ENCODE results near the gene FRMD7. TPM values are rescaled to one million over a fixed set of nuclear protein-coding genes. Genes with fewer than 3 reads are reported as not detected.

FRMD7 gene, protein sequence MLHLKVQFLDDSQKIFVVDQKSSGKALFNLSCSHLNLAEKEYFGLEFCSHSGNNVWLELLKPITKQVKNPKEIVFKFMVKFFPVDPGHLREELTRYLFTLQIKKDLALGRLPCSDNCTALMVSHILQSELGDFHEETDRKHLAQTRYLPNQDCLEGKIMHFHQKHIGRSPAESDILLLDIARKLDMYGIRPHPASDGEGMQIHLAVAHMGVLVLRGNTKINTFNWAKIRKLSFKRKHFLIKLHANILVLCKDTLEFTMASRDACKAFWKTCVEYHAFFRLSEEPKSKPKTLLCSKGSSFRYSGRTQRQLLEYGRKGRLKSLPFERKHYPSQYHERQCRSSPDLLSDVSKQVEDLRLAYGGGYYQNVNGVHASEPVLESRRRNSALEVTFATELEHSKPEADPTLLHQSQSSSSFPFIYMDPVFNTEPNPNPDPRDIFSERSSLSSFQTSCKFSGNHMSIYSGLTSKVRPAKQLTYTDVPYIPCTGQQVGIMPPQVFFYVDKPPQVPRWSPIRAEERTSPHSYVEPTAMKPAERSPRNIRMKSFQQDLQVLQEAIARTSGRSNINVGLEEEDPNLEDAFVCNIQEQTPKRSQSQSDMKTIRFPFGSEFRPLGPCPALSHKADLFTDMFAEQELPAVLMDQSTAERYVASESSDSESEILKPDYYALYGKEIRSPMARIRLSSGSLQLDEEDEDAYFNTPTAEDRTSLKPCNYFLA
- polyA plus RNA-seq (2012; ENCODE audit: insufficient read depth, insufficient read length, low read depth): not detected

DNA sequence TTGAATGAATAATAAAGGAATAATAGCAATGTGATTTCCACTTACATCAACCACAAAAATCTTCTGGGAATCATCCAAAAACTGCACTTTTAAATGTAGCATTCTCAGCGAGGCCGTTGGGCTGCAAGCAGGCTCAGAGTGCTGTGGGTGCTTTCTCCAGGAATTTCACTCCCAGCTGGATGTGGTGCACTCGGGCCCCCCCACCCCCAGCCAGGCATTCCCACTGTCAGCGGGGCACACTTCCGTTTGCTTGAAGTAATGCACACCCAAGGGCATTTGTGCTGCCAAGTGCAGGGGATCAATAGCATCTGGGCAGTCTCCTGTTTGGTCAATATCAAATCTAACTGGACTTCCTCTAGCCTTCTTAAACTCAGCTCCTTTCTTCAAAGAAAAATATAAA is at the start of gene FRMD7:
FRMD7 (minus strand) TSS at position 278 of the 400 bp plus-strand sequence; CDS start at position 102, 176 bp downstream.
- DNase-seq: no peak
- no peaks in the 10 kb centered on the region for H3K4me1 ChIP-seq
- H3K4me3 ChIP-seq (ENCODE audit: low read depth, low read length): no peak within 1 kb of the TSS
- no peaks in the 10 kb centered on the region for H3K36me3 ChIP-seq
- no peaks in the 10 kb centered on the region for H3K9me3 ChIP-seq
- TF ChIP-seq, protein P1, sequence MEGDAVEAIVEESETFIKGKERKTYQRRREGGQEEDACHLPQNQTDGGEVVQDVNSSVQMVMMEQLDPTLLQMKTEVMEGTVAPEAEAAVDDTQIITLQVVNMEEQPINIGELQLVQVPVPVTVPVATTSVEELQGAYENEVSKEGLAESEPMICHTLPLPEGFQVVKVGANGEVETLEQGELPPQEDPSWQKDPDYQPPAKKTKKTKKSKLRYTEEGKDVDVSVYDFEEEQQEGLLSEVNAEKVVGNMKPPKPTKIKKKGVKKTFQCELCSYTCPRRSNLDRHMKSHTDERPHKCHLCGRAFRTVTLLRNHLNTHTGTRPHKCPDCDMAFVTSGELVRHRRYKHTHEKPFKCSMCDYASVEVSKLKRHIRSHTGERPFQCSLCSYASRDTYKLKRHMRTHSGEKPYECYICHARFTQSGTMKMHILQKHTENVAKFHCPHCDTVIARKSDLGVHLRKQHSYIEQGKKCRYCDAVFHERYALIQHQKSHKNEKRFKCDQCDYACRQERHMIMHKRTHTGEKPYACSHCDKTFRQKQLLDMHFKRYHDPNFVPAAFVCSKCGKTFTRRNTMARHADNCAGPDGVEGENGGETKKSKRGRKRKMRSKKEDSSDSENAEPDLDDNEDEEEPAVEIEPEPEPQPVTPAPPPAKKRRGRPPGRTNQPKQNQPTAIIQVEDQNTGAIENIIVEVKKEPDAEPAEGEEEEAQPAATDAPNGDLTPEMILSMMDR (IDR thresholded peaks at IDR 0.05; ENCODE audit: low read depth, low read length): no peak
- H3K27me3 ChIP-seq: no peaks in the 10 kb centered on the region

DNA sequence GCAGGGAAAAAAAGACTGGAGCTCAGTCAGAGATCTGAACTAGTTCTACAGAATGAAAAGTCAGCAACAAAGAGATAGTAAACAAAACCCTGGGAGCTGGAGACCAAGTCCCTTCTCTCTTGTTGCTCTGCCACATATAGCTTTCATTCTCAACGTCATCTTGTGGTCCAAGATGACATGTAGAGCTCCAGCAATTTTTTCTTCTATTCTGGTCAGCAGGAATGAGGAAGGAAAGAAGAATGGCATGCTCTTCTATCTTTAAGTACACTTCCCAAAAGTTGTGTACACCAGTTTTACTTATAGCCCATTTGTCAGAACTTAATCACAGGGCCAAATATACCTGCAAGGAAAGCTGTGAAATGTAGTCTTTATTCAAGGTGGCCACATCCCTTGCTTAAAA is 45.8 kb upstream of the FRMD7 start:
- H3K27me3 ChIP-seq: no peaks in the 10 kb centered on the region
- DNase-seq: no peak
- H3K4me3 ChIP-seq (ENCODE audit: low read depth, low read length): no peak overlapping the region
- H3K4me1 ChIP-seq: no peaks in the 10 kb centered on the region
- no peaks in the 10 kb centered on the region for H3K36me3 ChIP-seq
- no peaks in the 10 kb centered on the region for H3K9me3 ChIP-seq
- TF ChIP-seq, protein P1 (IDR thresholded peaks at IDR 0.05; ENCODE audit: low read depth, low read length): no peak

DNA sequence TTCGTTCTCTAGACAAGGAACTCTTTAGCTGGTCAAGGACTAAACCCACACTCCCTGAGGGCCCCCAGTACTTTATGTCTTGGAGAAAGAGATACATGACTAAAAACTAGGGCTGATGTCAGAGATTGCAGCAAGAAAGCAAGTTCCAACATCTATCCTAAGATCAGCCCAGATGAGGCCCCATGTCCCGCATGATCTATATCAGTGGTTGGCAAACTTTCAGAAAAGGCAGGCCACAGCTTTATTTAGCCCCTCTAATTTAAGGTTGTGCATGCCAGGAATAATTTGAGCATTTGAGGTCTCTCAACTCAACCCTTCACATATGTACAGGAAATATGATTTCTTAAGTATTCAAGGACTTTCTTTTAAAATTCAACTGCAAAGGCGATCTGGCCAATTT is 44.1 kb upstream of the FRMD7 start:
- Histone ChIP-seq H3K27me3 (no peaks in the 10 kb centered on the region), H3K4me3 (ENCODE audit: low read depth, low read length) (no peak overlapping the region), H3K9me3 (no peaks in the 10 kb centered on the region), H3K4me1 (no peaks in the 10 kb centered on the region), H3K36me3 (no peaks in the 10 kb centered on the region)
- DNase-seq: no peak
- TF ChIP-seq, protein P1 (IDR thresholded peaks at IDR 0.05; ENCODE audit: low read depth, low read length): no peak

DNA sequence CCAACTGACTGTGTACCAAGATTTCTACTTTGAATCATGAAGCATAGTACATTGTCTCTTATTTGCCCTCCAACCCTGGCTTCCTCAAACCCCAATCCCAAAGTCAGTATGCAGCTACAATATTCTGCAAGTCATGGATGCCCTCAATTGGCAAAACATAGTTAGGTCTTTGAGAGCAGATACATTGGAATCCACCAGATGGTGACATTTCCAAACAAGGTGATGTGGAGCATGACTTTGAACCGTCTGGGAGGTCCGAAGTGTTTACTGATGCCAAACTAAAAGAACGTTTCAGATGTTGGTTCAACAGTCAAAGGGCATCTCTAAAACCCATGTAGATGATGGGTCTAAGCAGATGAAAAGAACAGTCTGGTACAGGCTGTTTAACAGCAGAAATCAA is 43.7 kb upstream of the FRMD7 start:
- no peaks in the 10 kb centered on the region for H3K9me3 ChIP-seq
- H3K4me1 ChIP-seq: no peaks in the 10 kb centered on the region

DNA sequence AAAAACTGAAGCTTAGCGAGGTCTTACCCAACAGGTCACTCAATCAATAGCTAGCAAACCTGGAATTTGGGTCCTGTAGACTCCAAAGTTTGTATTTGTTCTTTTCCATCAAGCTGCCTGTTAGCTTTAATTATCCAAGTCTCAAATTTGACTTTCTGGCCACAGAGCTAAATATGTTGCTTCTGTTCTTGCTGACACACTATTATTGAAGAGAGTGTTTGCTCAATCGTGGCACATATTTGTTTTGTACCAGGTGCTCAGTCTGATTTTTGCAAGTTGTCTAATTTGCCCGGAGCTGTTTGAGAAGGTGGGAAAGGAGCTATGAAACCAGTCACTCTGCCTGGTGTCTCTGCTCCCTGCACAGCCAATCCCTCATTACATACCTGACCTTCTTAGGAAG is 41.7 kb upstream of the FRMD7 start:
- TF ChIP-seq, protein P1 (IDR thresholded peaks at IDR 0.05; ENCODE audit: low read depth, low read length): no peak
- Histone ChIP-seq H3K9me3 (no peaks in the 10 kb centered on the region), H3K4me3 (ENCODE audit: low read depth, low read length) (no peak overlapping the region), H3K4me1 (no peaks in the 10 kb centered on the region), H3K36me3 (no peaks in the 10 kb centered on the region), H3K27me3 (no peaks in the 10 kb centered on the region)
- DNase-seq: no peak

More for the DNA sequence above, 43.7 kb upstream of the FRMD7 start:
- Histone ChIP-seq H3K4me3 (ENCODE audit: low read depth, low read length) (no peak overlapping the region), H3K36me3 (no peaks in the 10 kb centered on the region), H3K27me3 (no peaks in the 10 kb centered on the region)
- TF ChIP-seq, protein P1 (IDR thresholded peaks at IDR 0.05; ENCODE audit: low read depth, low read length): no peak
- no peak for DNase-seq

DNA sequence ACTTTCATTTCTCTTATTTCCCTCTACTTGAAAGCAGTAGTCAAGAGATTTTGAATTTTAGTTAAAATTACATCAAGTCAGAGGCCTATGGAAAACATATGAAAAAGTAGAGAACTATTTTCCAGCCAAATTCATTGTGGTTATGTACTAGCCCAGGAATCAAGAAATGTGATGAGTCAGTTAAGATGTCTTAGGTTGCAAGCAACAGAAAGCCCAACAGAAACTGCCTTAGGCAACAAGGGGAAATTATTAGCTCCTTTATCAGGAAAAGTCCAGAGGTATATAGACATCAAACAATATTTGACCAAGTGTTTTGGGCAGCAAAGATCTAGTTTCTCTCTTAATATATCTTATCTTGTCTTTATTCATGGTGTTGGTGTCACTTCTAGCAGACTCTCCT is 37.8 kb upstream of the FRMD7 start:
- DNase-seq: no peak
- Histone ChIP-seq H3K9me3 (no peaks in the 10 kb centered on the region), H3K36me3 (no peaks in the 10 kb centered on the region), H3K27me3 (no peaks in the 10 kb centered on the region), H3K4me1 (no peaks in the 10 kb centered on the region), H3K4me3 (ENCODE audit: low read depth, low read length) (no peak overlapping the region)
- TF ChIP-seq, protein P1 (IDR thresholded peaks at IDR 0.05; ENCODE audit: low read depth, low read length): no peak
